ENCODE measurements around the gene RNF166.

The RNF166 gene

GRCh38 chr16:88737298-88738150 is 31.3 kb upstream of the RNF166 start:
- TF ChIP-seq, protein P1, sequence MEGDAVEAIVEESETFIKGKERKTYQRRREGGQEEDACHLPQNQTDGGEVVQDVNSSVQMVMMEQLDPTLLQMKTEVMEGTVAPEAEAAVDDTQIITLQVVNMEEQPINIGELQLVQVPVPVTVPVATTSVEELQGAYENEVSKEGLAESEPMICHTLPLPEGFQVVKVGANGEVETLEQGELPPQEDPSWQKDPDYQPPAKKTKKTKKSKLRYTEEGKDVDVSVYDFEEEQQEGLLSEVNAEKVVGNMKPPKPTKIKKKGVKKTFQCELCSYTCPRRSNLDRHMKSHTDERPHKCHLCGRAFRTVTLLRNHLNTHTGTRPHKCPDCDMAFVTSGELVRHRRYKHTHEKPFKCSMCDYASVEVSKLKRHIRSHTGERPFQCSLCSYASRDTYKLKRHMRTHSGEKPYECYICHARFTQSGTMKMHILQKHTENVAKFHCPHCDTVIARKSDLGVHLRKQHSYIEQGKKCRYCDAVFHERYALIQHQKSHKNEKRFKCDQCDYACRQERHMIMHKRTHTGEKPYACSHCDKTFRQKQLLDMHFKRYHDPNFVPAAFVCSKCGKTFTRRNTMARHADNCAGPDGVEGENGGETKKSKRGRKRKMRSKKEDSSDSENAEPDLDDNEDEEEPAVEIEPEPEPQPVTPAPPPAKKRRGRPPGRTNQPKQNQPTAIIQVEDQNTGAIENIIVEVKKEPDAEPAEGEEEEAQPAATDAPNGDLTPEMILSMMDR (IDR thresholded peaks at IDR 0.05): peak; percentile 99

GRCh38 chr16:88736496-88736895 is 30.3 kb upstream of the RNF166 start:
- TF ChIP-seq, protein P1 (IDR thresholded peaks at IDR 0.05): no peak

DNA sequence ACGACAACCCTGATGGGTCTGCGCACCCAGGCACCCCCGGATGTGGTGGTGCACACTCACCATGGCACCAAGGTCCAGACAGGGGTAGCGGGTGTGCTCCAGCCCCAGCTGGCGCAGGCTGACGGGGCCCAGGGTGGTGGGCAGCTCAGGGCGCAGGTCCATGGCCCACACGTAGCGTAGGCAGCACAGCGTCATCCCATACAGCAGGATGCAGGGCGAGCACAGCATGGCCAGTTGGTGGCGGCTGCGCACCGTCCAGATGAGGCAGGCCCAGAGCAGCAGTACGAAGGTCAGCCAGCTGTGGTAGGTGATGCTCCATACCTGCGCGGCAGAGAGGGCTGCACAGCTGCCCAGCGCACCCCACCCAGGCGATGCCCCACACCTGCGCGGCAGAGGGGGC is 29.9 kb upstream of the RNF166 start:
- TF ChIP-seq, protein P1 (IDR thresholded peaks at IDR 0.05): no peak

GRCh38 chr16:88735616-88736015 is 29.4 kb upstream of the RNF166 start:
- TF ChIP-seq, protein P1 (IDR thresholded peaks at IDR 0.05): no peak

- TF ChIP-seq, protein P1 (IDR thresholded peaks at IDR 0.05): no peak
Measured at GRCh38 chr16:88735121-88735520, 28.9 kb upstream of the RNF166 start.

DNA sequence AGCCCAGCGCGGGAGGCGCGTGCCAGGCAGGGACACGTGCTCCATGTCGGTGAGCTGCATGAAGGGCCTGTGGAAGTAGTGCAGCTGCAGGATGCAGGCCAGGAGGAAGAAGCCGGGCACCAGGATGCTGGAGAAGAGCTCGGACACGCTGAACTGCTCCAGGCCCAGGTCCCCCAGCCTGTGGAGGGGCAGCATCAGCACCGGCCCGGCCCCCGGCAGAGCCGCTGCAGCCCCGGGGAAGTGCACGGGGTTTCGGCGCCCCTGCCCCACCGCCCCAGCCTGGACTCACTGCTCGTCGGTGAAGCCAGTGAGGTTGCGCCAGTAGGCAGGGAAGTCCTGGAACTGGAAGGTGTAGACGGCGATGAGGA is 28.1 kb upstream of the RNF166 start:
- TF ChIP-seq, protein P1 (IDR thresholded peaks at IDR 0.05): no peak

DNA sequence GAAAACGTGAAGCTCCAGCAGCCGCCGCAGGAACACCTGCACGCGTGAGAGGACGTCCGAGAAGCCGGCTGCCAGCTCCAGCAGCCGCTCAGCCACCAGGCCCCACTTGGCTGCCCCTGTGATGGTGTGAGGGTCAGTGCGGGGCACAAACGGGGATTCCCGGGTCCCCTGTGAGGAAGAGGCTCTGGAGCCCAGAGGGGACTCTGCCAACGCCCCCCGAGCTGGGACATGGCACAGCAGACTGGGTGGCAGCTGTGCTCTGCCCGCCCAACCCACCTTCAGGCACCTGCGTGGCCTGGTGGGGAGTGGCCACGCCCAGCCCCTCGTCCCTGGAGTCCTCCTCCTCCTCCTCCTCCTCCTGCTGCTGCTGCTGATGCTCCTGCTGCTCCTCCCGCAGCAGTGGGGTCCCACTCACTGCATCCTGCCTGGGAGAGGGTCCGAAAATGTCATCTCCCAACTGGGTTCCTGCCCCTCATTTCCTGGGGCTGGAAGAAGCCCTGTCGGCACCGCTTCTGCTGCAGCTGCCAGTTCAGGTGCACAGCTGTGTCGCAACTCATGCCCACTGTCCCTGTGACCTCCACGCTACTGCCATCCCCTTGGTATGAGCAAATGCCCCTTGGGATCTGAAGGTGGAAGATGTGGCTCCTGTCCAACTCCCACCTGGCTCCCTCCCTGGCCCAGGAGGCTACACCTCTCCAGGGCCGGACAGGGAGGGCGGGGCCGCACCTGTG is 27.6 kb upstream of the RNF166 start:
- TF ChIP-seq, protein P1 (IDR thresholded peaks at IDR 0.05): no peak
